ENCODE results near the gene CEMIP.

- TF ChIP-seq CTCF (IDR thresholded peaks at IDR 0.05) (no peak), POLR2A (IDR thresholded peaks at IDR 0.05) (no peak)
Observed at GRCh38 chr15:80823120-80823519, 44.0 kb downstream of the CEMIP start.
